ENCODE data around the gene MAP3K7CL.

MAP3K7CL gene, protein sequence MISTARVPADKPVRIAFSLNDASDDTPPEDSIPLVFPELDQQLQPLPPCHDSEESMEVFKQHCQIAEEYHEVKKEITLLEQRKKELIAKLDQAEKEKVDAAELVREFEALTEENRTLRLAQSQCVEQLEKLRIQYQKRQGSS

DNA sequence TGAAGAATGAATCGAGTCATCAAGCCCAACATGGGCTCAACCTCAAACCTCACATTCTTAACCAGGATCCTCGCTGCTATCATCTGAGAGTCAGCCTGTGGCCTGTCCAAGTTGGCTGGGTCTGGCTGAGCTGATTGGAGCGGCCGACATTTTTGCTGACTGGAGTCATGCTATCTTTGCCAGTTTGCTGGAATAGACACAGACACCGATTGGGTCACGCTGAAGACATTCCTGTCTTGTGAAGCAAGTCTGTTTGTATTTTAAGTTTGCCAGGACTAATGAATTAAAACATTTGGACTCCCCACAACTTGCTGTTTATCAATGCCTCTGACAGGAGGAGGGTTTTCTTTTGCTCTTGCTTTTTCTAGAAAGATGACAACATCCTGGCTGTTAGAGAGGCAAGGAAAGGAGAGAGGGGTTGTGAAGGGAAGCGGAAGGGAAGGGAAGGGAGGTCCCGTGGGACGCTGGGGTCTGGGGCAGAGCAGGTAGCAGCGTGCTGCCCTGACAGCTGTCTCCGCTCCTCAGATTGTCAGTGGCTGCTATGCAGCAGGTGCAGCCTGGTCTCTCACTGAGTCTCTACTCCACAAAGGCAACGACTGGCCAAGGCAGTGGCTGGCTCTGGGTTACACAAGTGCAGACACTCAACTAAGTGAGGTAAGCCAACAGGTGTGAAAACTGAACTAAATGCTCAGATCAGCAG, at the start of gene MAP3K7CL:
Gene MAP3K7CL, plus strand, starts transcription at position 375 of the 700 bp plus-strand sequence. CDS start 2,701 bp downstream, outside the sequence.
- no peak within 1 kb of the TSS for H3K27ac ChIP-seq (ENCODE audit: low read length)
- H3K9me3 ChIP-seq (ENCODE audit: control insufficient read depth in 1 of 2, low read length in 2 of 2): peaks cover 0 to 4% of the 10 kb centered on the region in 2 donors
- H3K4me1 ChIP-seq (ENCODE audit: control insufficient read depth in 1 of 2, insufficient read depth in 2 of 2, low read length in 2 of 2): no peaks in the 10 kb centered on the region
- H3K4me3 ChIP-seq (ENCODE audit: low read depth in 1 of 2, low read length in 2 of 2): no peak within 1 kb of the TSS
- no peaks in the 10 kb centered on the region for H3K36me3 ChIP-seq (ENCODE audit: control insufficient read depth in 1 of 2, insufficient read depth in 2 of 2, low read length in 2 of 2)
- no peaks in the 10 kb centered on the region for H3K27me3 ChIP-seq (ENCODE audit: low read depth, low read length)

DNA sequence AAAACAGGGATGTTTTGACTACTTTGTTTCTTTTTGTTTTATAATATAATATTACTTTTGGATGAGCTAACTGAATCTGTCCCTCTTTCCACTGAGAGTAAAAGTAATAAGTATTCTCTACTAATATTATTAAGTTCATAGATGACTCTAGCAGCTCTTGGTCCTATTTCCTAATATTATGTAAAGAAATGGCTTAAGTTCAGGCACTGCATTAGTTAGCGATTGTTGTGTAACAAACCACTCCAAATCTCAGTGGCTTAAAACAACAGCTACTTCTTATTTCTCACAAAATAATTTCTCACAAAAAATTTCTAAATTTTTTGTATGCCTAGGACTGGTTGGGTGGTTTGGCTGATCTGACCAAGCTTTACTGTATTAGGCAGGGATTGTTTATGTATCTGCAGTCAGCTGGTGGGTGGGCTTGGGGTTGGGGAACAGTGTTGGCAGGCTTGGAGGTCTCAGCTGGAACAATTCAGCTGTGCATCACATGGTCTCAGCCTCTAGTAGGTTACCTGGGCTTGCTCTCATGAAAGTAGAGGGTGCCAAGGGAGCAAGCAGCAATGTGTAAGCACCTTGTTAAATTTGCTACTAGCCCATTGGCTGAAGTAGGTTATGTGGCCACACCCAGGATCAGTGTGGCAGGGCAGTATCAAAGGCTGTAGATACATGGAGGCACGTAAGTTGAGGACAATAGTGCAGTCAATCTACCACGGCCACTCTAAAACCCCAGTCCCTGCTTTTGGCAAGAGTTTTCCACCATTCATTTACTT, 48.2 kb upstream of the MAP3K7CL start:
- no peaks in the 10 kb centered on the region for H3K27me3 ChIP-seq (ENCODE audit: low read depth, low read length)
- H3K36me3 ChIP-seq (ENCODE audit: control insufficient read depth in 1 of 2, insufficient read depth in 2 of 2, low read length in 2 of 2): no peaks in the 10 kb centered on the region
- H3K4me3 ChIP-seq (ENCODE audit: low read depth in 1 of 2, low read length in 2 of 2): no peak overlapping the region
- no peak overlapping the region for H3K27ac ChIP-seq (ENCODE audit: low read length)
- H3K9me3 ChIP-seq (ENCODE audit: control insufficient read depth in 1 of 2, low read length in 2 of 2): no peaks in the 10 kb centered on the region
- H3K4me1 ChIP-seq (ENCODE audit: control insufficient read depth in 1 of 2, insufficient read depth in 2 of 2, low read length in 2 of 2): peaks cover 4 to 5% of the 10 kb centered on the region in 2 donors

DNA sequence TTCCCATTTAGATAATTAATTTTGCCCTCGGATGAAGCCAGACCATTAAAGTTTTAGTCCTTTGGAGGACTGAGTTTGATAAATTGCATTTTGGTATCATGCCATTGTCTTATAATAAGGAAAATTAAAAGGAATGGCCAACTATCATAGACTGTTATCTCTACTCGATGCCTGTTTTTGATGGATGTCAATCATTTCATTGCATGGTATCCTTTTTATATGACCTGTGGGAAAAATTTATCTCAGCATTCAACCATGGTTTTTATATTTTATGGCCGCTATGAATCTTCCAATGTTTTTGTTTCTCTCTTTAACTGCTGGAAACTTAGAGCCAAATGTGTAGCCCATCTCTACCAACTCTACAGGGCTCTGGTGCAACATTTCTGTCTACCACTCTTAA, 47.1 kb upstream of the MAP3K7CL start:
- H3K36me3 ChIP-seq (ENCODE audit: control insufficient read depth in 1 of 2, insufficient read depth in 2 of 2, low read length in 2 of 2): no peaks in the 10 kb centered on the region
- no peak overlapping the region for H3K4me3 ChIP-seq (ENCODE audit: low read depth in 1 of 2, low read length in 2 of 2)
- H3K4me1 ChIP-seq (ENCODE audit: control insufficient read depth in 1 of 2, insufficient read depth in 2 of 2, low read length in 2 of 2): peaks cover 4 to 5% of the 10 kb centered on the region in 2 donors
- no peaks in the 10 kb centered on the region for H3K9me3 ChIP-seq (ENCODE audit: control insufficient read depth in 1 of 2, low read length in 2 of 2)
- H3K27me3 ChIP-seq (ENCODE audit: low read depth, low read length): no peaks in the 10 kb centered on the region
- no peak overlapping the region for H3K27ac ChIP-seq (ENCODE audit: low read length)

DNA sequence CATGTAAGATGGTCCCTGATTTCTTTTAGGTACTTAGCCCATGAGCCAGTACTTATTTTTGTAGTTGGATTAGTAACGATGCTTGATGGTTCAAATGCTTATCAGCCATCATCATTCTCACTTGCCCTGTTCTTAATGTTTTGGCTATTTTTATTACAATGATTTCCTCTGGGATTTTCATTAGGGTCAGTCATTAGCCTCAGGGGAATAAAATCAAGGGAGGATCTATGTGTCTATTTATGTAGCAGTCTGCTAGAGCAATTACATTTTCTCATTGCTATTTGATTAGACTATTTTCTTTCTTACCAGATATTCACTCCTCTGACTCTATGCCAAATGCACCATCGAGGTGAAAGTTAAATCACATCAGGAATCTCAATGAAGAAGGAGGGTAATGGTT, 46.1 kb upstream of the MAP3K7CL start:
- Histone ChIP-seq H3K9me3 (ENCODE audit: control insufficient read depth in 1 of 2, low read length in 2 of 2) (no peaks in the 10 kb centered on the region), H3K27ac (ENCODE audit: low read length) (no peak overlapping the region), H3K4me3 (ENCODE audit: low read depth in 1 of 2, low read length in 2 of 2) (no peak overlapping the region), H3K27me3 (ENCODE audit: low read depth, low read length) (no peaks in the 10 kb centered on the region), H3K4me1 (ENCODE audit: control insufficient read depth in 1 of 2, insufficient read depth in 2 of 2, low read length in 2 of 2) (peaks cover 0 to 1% of the 10 kb centered on the region in 2 donors), H3K36me3 (ENCODE audit: control insufficient read depth in 1 of 2, insufficient read depth in 2 of 2, low read length in 2 of 2) (no peaks in the 10 kb centered on the region)

- Histone ChIP-seq H3K4me1 (ENCODE audit: control insufficient read depth in 1 of 2, insufficient read depth in 2 of 2, low read length in 2 of 2) (peaks cover 0 to 7% of the 10 kb centered on the region in 2 donors), H3K36me3 (ENCODE audit: control insufficient read depth in 1 of 2, insufficient read depth in 2 of 2, low read length in 2 of 2) (no peaks in the 10 kb centered on the region), H3K9me3 (ENCODE audit: control insufficient read depth in 1 of 2, low read length in 2 of 2) (no peaks in the 10 kb centered on the region), H3K27ac (ENCODE audit: low read length) (no peak overlapping the region), H3K27me3 (ENCODE audit: low read depth, low read length) (no peaks in the 10 kb centered on the region), H3K4me3 (ENCODE audit: low read depth in 1 of 2, low read length in 2 of 2) (no peak overlapping the region)
Measured at GRCh38 chr21:29085106-29085752, 45.2 kb upstream of the MAP3K7CL start.

DNA sequence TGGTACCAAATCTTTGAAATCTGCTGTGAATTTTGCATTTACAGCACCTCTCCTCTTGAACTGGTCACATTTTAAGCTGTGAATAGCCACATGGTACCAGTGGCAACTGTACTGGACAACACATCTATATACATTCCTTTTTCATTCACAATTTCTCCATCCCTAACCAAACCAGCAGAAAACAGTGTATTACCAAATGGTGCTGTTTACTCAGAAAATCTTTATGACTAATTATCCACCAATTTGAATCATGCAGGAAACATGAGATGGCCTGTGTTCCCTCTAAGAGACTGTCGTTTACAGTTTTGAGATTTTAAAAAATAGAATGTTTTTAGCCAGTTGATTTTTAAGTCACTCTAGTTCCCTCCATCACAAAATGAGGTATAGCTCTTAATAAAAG, 39.4 kb upstream of the MAP3K7CL start:
- no peaks in the 10 kb centered on the region for H3K9me3 ChIP-seq (ENCODE audit: control insufficient read depth in 1 of 2, low read length in 2 of 2)
- H3K27ac ChIP-seq (ENCODE audit: low read length): no peak overlapping the region
- H3K36me3 ChIP-seq (ENCODE audit: control insufficient read depth in 1 of 2, insufficient read depth in 2 of 2, low read length in 2 of 2): peaks cover 0 to 4% of the 10 kb centered on the region in 2 donors
- no peak overlapping the region for H3K4me3 ChIP-seq (ENCODE audit: low read depth in 1 of 2, low read length in 2 of 2)
- H3K27me3 ChIP-seq (ENCODE audit: low read depth, low read length): no peaks in the 10 kb centered on the region
- H3K4me1 ChIP-seq (ENCODE audit: control insufficient read depth in 1 of 2, insufficient read depth in 2 of 2, low read length in 2 of 2): peaks cover 0 to 7% of the 10 kb centered on the region in 2 donors

DNA sequence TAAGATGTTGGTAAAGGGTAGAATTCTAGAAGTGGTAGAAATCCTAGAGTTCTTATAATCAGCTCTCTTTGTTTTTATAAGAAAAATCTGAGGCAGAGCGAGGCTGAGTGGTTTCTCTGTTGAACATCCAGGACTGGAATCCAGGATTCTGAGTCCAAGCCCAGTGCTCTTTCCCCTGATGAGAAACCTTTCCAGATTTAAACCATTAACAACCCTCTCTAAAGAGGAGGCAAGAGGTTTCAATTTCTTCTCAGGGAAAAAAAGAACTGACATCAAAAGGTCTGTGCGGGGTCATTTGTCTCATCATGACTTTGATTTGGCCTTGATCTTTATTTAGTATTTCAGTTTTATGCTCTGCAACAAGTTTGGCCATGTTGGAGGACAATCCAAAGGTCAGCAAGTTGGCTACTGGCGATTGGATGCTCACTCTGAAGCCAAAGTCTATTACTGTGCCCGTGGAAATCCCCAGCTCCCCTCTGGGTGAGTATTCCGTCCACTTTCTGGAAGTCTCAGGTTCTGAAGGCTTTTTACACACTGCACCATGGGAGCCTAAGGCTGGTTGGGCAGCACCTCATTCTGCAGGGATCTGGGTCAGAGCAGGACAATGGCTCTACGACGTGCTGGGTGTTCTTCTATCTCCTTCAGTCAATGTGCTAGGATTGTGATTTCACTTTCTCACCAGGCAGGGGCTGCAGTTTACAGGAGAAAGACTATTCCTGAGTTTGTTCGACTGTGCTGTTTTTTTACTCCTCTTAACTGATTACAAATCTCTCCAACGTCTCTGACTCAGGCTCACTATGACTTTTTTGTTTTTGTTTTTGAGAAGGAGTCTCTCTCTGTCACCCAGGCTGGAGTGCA, 38.1 kb upstream of the MAP3K7CL start:
- Histone ChIP-seq H3K36me3 (ENCODE audit: control insufficient read depth in 1 of 2, insufficient read depth in 2 of 2, low read length in 2 of 2) (peaks cover 0 to 4% of the 10 kb centered on the region in 2 donors), H3K27ac (ENCODE audit: low read length) (no peak overlapping the region), H3K4me3 (ENCODE audit: low read depth in 1 of 2, low read length in 2 of 2) (no peak overlapping the region), H3K27me3 (ENCODE audit: low read depth, low read length) (no peaks in the 10 kb centered on the region), H3K9me3 (ENCODE audit: control insufficient read depth in 1 of 2, low read length in 2 of 2) (no peaks in the 10 kb centered on the region), H3K4me1 (ENCODE audit: control insufficient read depth in 1 of 2, insufficient read depth in 2 of 2, low read length in 2 of 2) (peaks cover 0 to 7% of the 10 kb centered on the region in 2 donors)

DNA sequence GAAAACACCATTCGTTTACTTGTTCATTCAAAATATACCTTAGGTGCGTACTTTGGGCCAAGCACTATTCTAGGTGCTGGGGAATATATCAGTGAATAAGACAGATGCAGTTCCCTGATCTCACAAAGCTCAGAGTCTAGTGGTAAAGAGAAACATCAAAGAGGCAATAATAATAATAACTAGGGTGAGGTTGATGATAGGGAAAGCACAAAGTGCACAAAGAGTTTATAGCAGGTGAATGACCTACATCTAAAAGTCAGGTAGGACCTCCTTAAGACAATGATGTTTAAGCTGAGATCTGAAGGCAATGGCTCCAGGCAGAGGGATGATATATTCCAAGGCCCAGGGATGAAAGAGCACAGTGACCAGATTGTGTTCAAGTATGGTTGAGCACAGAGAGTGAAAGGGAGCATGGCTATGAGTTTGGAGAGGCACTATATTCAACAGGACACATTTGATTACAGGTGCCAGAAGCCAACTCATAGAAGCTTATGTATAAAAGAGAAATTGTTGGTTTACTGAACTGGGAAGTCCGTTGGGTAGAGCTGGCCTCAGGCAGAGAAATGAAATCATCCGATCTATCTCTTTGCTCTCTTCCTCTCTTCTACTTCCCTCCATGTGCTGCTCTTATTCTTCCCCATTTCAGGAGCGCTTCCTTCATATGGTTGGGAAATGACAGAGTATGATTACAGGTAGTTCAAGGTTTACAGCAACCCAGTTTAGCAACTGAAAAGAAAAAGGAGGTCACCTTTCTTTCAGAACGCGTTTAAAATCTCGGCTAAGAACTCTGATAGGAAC, 34.0 kb upstream of the MAP3K7CL start:
- Histone ChIP-seq H3K27ac (ENCODE audit: low read length) (no peak overlapping the region), H3K27me3 (ENCODE audit: low read depth, low read length) (no peaks in the 10 kb centered on the region), H3K36me3 (ENCODE audit: control insufficient read depth in 1 of 2, insufficient read depth in 2 of 2, low read length in 2 of 2) (peaks cover 0 to 4% of the 10 kb centered on the region in 2 donors), H3K4me3 (ENCODE audit: low read depth in 1 of 2, low read length in 2 of 2) (no peak overlapping the region), H3K9me3 (ENCODE audit: control insufficient read depth in 1 of 2, low read length in 2 of 2) (no peaks in the 10 kb centered on the region), H3K4me1 (ENCODE audit: control insufficient read depth in 1 of 2, insufficient read depth in 2 of 2, low read length in 2 of 2) (no peaks in the 10 kb centered on the region)

GRCh38 chr21:29098156-29098555, 32.3 kb upstream of the MAP3K7CL start:
- Histone ChIP-seq H3K4me1 (ENCODE audit: control insufficient read depth in 1 of 2, insufficient read depth in 2 of 2, low read length in 2 of 2) (no peaks in the 10 kb centered on the region), H3K9me3 (ENCODE audit: control insufficient read depth in 1 of 2, low read length in 2 of 2) (no peaks in the 10 kb centered on the region), H3K27ac (ENCODE audit: low read length) (no peak overlapping the region), H3K36me3 (ENCODE audit: control insufficient read depth in 1 of 2, insufficient read depth in 2 of 2, low read length in 2 of 2) (peaks cover 0 to 8% of the 10 kb centered on the region in 2 donors), H3K27me3 (ENCODE audit: low read depth, low read length) (no peaks in the 10 kb centered on the region), H3K4me3 (ENCODE audit: low read depth in 1 of 2, low read length in 2 of 2) (no peak overlapping the region)

- Histone ChIP-seq H3K4me1 (ENCODE audit: control insufficient read depth in 1 of 2, insufficient read depth in 2 of 2, low read length in 2 of 2) (no peaks in the 10 kb centered on the region), H3K27me3 (ENCODE audit: low read depth, low read length) (no peaks in the 10 kb centered on the region), H3K36me3 (ENCODE audit: control insufficient read depth in 1 of 2, insufficient read depth in 2 of 2, low read length in 2 of 2) (peaks cover 0 to 3% of the 10 kb centered on the region in 2 donors), H3K27ac (ENCODE audit: low read length) (no peak overlapping the region), H3K9me3 (ENCODE audit: control insufficient read depth in 1 of 2, low read length in 2 of 2) (no peaks in the 10 kb centered on the region), H3K4me3 (ENCODE audit: low read depth in 1 of 2, low read length in 2 of 2) (no peak overlapping the region)
Measured at GRCh38 chr21:29102791-29103257, 27.6 kb upstream of the MAP3K7CL start.

Data from muscle layer of duodenum (tissue), 2 donors.